ENCODE data around the gene ZMYND10.
A peak's percentile ranks its signal among the peaks of the same experiment; 100 is the strongest.

ZMYND10 gene

DNA sequence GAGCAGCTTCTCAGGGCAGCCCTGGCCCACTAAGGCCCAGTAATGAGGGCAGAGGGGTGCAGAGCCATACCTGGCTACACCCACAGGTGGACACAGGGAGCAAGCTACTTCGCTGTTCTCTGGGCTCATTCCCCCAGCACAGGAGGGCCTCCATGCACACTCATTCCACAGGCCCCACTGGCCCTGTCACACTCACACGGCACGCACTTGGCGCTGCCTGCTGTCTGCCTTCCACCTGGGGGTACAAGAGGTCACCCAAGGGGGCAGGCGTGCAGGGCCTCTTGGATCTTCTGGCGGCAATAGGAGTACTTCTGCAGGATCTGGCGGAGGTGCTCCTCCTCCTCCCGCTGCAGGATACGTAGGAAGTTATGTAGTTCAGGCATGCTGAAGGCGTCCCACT is 15.2 kb downstream of the ZMYND10 start:
- Mint-ChIP-seq H3K27me3 (ENCODE audit: low read depth, poor library complexity) (no peaks in the 10 kb centered on the region), H3K36me3 (ENCODE audit: low read depth) (peaks cover 7% of the 10 kb centered on the region), H3K9me3 (no peaks in the 10 kb centered on the region), H3K27ac (peak overlapping the region; percentile 25), H3K4me3 (no peak overlapping the region), H3K4me1 (peaks cover 34% of the 10 kb centered on the region)
- TF ChIP-seq, protein P1, sequence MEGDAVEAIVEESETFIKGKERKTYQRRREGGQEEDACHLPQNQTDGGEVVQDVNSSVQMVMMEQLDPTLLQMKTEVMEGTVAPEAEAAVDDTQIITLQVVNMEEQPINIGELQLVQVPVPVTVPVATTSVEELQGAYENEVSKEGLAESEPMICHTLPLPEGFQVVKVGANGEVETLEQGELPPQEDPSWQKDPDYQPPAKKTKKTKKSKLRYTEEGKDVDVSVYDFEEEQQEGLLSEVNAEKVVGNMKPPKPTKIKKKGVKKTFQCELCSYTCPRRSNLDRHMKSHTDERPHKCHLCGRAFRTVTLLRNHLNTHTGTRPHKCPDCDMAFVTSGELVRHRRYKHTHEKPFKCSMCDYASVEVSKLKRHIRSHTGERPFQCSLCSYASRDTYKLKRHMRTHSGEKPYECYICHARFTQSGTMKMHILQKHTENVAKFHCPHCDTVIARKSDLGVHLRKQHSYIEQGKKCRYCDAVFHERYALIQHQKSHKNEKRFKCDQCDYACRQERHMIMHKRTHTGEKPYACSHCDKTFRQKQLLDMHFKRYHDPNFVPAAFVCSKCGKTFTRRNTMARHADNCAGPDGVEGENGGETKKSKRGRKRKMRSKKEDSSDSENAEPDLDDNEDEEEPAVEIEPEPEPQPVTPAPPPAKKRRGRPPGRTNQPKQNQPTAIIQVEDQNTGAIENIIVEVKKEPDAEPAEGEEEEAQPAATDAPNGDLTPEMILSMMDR (IDR thresholded peaks at IDR 0.05), result no peak
- no peak for DNase-seq

DNA sequence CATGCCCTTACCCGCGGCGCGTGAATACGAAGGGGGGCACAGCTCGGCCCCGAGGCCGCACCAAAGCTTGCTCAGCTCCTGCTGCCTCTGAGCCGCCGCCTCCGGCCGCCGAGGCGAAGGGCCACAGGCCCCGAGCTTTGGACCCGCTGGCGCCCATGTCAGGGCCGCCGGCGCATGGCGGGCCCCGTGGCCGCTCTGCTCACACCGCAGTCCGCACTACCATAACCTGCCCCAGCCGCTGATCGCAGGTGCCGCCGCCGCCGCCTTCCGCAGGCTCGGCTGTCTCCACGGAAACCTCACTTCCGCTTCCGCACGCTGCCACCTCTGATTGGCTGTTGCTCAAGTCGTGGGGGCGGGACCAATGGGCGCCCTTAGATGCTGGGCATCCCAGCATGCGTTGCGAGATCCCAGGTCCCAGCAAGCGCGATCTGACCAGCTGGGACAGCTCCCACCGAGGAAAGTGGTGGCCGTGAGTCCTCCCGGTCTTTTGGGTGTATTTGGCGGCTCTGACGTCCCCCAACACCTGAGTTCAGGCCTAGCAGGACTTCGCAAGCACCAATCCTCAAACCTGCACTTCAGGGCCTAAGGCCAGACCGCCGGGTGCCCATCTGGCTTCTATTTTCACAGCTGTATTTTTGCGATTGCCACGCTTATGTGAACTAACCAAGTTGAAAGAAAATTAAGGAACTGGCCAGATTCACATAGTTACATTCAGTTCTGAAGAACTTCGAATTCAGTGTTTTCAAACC is 17.4 kb downstream of the ZMYND10 start, which contains the start of gene TUSC2:
TUSC2 (minus strand) TSS at position 281 of the 749 bp plus-strand sequence; CDS start at position 157, 124 bp downstream.
- Mint-ChIP-seq H3K27me3 (ENCODE audit: low read depth, poor library complexity) (peaks cover 5% of the 10 kb centered on the region), H3K4me3 (peak within 1 kb of the TSS; percentile 94), H3K27ac (peak within 1 kb of the TSS; percentile 82), H3K4me1 (peaks cover 28% of the 10 kb centered on the region), H3K9me3 (no peaks in the 10 kb centered on the region), H3K36me3 (ENCODE audit: low read depth) (peaks cover 7% of the 10 kb centered on the region)
- DNase-seq, result peak; percentile 96
- TF ChIP-seq, protein P1 (IDR thresholded peaks at IDR 0.05), result no peak

DNA sequence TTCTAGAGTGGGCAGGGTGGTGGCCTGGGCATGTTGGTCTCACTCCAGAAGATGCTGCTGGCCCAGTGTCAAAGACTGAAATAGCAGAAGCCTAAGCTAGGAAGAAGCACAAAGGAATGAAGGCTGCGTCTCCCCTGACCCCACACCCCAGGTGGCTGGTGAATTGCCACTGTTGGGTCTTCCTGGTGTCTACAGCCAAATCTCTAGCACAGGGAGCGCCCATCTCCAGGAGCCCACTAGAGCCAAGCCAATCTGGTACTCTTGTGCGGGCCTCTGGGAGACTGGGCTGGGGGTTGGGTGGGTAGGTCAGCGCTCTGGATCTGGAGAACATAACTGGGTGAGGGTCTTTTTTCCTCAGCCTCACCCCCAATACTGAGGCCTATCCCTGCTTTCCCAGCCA is 18.4 kb downstream of the ZMYND10 start:
- H3K4me3 Mint-ChIP-seq, result peak overlapping the region; percentile 94

DNA sequence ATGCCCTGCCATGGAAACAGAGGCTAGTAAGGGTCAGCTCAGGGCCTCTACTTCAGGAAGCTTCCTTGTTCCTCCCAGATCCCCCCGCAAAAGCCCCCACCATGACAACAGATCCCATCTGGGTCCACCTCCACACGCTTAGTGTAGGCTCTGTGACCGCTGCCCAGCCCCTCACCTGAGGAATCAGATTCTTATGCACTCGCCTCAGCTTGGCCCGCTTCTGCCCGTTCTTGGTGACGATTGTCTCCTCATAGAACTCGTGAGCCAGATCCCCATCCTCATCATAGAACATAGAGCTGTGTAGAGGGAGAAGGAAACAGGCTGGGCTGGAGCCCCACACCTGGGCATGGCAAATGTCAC is 19.4 kb downstream of the ZMYND10 start:
- no peak overlapping the region for H3K27ac Mint-ChIP-seq
- H3K4me3 Mint-ChIP-seq, result peak overlapping the region; percentile 94
- H3K4me1 Mint-ChIP-seq, result peaks cover 34% of the 10 kb centered on the region
- TF ChIP-seq, protein P1 (IDR thresholded peaks at IDR 0.05), result no peak
- no peaks in the 10 kb centered on the region for H3K9me3 Mint-ChIP-seq
- no peak for DNase-seq
- peaks cover 7% of the 10 kb centered on the region for H3K36me3 Mint-ChIP-seq (ENCODE audit: low read depth)
- H3K27me3 Mint-ChIP-seq (ENCODE audit: low read depth, poor library complexity), result peaks cover 6% of the 10 kb centered on the region

More for the DNA sequence above, 18.4 kb downstream of the ZMYND10 start:
- TF ChIP-seq, protein P1 (IDR thresholded peaks at IDR 0.05), result no peak
- H3K36me3 Mint-ChIP-seq (ENCODE audit: low read depth), result peaks cover 7% of the 10 kb centered on the region
- peaks cover 6% of the 10 kb centered on the region for H3K27me3 Mint-ChIP-seq (ENCODE audit: low read depth, poor library complexity)
- H3K4me1 Mint-ChIP-seq, result peaks cover 34% of the 10 kb centered on the region
- DNase-seq, result no peak
- no peak overlapping the region for H3K27ac Mint-ChIP-seq
- H3K9me3 Mint-ChIP-seq, result no peaks in the 10 kb centered on the region

DNA sequence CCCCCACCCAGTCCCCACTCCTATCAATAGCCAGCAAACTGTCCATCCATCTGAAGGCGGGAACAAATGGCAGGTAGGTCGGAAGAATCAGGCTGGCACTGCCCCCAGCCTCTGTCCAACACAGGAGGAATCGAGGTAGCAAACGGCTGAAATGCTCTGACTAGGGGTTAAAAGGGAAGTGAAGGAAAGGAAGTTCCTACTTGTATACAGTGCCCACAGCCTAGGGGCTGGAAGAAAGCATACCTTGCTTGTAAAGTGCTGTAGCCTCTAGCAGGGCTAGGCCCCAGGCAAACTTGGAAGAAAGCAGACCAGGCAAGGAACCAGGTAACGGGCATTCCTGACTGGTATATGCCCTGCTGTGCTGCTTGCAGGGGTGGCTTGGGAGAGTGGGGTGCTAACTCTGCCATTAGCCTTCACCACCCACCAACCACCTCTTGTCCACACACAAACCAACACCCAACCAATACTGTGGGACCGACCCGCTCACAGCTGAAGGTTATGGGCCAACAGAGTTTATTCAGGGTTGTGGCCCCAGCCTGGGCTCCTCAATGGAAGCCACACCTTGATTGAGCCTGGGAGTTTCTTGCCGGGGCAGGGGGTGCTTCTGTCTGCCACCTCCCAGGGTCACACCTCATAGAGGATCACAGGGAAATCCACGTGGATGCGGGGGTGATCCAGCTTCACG is 19.9 kb downstream of the ZMYND10 start:
- TF ChIP-seq, protein P1 (IDR thresholded peaks at IDR 0.05), result no peak
- Mint-ChIP-seq H3K36me3 (ENCODE audit: low read depth) (peaks cover 5% of the 10 kb centered on the region), H3K27ac (no peak overlapping the region), H3K9me3 (no peaks in the 10 kb centered on the region), H3K4me1 (peaks cover 35% of the 10 kb centered on the region), H3K27me3 (ENCODE audit: low read depth, poor library complexity) (peaks cover 8% of the 10 kb centered on the region), H3K4me3 (peak overlapping the region; percentile 94)
- no peak for DNase-seq

All from nephron progenitor cell (in vitro differentiated cells).